SHP77 (cell line): ENCODE data around the gene PCDHGA12.
"Not testable (repeated sequence)": the region's sequence is repeated elsewhere in the genome, so short reads cannot be mapped to it uniquely, and the experiment has no call there.

ENCODE experiments used
- DNase-seq, 2 experiments: peaks; one replicate each; lab custom pipeline; 2025; lab: John Stamatoyannopoulos, UW

Gene PCDHGA12

GRCh38 chr5:141430332-141431113, at the start of gene PCDHGA12:
Gene PCDHGA12, plus strand, starts transcription at chr5:141430507. Its CDS starts 253 bp downstream, at chr5:141430760.
- no peak for DNase-seq

GRCh38 chr5:141382469-141383294, 47.6 kb upstream of the PCDHGA12 start, which contains the start of gene PCDHGA7:
Gene PCDHGA7, plus strand, starts transcription at chr5:141382742. Its CDS starts 158 bp downstream, at chr5:141382900.
- no peak for DNase-seq

GRCh38 chr5:141383345-141383744, 47.0 kb upstream of the PCDHGA12 start:
- no peak for DNase-seq

DNA sequence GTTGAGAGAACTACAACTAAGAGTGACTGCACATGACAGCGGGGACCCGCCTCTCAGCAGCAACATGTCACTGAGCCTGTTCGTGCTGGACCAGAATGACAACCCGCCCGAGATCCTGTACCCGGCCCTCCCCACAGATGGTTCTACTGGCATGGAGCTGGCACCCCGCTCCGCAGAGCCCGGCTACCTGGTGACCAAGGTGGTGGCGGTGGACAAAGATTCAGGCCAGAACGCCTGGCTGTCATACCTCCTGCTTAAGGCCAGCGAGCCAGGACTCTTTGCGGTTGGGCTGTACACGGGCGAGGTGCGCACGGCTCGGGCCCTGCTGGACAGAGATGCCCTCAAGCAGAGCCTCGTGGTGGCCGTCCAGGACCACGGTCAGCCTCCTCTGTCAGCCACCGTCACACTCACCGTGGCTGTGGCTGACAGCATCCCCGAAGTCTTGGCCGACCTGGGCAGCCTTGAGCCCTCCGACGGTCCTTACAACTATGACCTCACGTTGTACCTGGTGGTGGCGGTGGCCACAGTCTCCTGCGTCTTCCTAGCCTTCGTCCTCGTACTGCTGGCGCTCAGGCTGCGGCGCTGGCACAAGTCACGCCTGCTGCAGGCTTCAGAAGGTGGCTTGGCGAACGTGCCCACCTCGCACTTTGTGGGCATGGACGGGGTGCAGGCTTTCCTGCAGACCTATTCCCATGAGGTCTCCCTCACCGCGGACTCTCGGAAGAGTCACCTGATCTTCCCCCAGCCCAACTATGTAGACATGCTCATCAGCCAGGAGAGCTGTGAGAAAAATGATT, 45.6 kb upstream of the PCDHGA12 start:
- no peak for DNase-seq

DNA sequence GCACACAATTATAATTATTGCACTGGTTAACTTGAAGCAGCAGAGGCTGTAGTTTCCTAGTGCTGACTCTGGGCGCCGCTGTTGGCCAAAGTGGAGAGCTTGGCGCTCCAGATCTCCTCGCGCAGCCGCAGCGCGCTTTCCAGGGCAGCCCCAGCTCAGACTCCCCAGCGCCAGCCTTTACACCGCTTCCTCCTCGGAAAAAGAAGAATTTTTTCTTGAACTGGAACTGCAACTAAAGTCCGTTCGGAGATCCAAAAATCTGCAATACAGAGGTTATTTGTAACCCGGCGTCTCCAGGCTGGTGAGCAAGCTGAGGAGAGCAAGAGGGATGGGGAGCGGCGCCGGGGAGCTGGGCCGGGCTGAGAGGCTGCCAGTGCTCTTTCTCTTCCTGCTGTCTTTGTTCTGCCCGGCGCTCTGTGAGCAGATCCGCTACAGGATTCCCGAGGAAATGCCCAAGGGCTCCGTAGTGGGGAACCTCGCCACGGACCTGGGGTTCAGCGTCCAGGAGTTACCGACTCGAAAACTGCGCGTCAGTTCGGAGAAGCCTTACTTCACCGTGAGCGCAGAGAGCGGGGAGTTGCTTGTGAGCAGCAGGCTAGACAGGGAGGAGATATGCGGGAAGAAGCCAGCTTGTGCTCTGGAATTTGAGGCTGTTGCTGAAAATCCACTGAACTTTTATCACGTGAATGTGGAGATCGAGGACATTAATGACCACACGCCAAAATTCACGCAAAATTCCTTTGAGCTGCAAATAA, 42.6 kb upstream of the PCDHGA12 start, which contains the start of gene PCDHGB4:
Gene PCDHGB4, plus strand, starts transcription at position 142 of the 755 bp plus-strand sequence. Its CDS starts 187 bp downstream, at position 329.
- DNase-seq: not testable (repeated sequence)

DNA sequence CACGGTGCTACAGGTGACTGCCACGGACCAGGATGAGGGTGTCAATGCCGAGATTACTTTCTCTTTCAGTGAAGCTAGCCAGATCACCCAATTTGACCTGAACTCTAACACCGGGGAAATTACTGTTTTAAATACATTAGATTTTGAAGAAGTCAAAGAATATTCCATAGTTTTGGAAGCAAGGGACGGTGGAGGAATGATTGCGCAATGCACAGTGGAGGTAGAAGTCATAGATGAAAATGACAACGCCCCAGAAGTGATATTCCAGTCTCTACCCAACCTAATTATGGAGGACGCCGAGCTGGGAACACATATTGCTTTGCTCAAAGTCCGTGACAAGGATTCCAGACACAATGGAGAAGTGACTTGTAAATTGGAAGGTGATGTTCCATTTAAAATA, 41.6 kb upstream of the PCDHGA12 start:
- DNase-seq: no peak

- no peak for DNase-seq
These were observed 40.9 kb upstream of the PCDHGA12 start for GRCh38 chr5:141389153-141390042.

DNA sequence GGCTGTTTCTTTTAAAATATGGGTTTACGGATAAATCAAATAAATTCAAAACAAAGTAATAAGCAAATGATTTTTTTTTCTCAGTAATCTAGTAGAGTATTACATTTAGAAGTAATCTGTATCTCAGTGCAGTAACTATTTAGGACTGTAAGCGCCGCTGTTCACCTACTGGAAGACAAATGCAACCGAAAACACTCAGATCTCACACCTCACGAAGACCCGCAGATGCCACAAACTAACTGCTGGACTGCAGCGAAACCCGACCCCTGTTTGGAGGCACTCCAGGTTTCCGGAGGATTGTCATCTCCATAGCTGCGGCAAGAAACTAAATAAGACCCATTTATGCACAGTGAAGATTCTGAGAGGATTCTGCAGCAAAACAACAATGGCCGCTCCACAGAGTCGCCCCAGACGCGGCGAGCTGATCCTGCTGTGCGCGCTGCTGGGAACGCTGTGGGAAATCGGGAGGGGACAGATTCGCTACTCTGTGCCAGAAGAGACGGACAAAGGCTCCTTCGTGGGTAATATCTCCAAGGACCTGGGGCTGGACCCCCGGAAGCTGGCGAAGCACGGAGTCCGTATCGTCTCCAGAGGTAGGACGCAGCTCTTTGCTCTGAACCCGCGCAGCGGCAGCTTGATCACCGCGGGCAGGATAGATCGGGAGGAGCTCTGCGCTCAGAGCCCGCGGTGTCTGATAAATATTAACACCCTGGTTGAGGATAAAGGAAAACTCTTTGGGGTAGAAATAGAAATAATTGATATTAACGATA, 37.7 kb upstream of the PCDHGA12 start, which contains the start of gene PCDHGA8:
Gene PCDHGA8, plus strand, starts transcription at position 205 of the 770 bp plus-strand sequence. Its CDS starts 181 bp downstream, at position 386.
- no peak for DNase-seq

GRCh38 chr5:141393267-141393666, 37.0 kb upstream of the PCDHGA12 start:
- DNase-seq: no peak

DNA sequence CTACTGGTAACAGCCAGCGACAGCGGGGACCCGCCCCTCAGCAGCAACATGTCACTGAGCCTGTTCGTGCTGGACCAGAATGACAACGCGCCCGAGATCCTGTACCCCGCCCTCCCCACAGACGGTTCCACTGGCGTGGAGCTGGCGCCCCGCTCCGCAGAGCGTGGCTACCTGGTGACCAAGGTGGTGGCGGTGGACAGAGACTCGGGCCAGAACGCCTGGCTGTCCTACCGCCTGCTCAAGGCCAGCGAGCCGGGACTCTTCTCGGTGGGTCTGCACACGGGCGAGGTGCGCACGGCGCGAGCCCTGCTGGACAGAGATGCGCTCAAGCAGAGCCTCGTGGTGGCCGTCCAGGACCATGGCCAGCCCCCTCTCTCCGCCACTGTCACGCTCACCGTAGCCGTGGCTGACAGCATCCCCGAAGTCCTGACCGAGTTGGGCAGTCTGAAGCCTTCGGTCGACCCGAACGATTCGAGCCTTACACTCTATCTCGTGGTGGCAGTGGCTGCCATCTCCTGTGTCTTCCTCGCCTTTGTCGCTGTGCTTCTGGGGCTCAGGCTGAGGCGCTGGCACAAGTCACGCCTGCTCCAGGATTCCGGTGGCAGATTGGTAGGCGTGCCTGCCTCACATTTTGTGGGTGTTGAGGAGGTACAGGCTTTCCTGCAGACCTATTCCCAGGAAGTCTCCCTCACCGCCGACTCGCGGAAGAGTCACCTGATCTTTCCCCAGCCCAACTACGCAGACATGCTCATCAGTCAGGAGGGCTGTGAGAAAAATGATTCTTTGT, 35.7 kb upstream of the PCDHGA12 start:
- DNase-seq: not testable (repeated sequence)

- DNase-seq: not testable (repeated sequence)
These were observed 32.4 kb upstream of the PCDHGA12 start, which contains the start of gene PCDHGB5 for GRCh38 chr5:141397756-141398551. Gene PCDHGB5, plus strand, starts transcription at chr5:141397947. Its CDS starts 181 bp downstream, at chr5:141398128.

DNA sequence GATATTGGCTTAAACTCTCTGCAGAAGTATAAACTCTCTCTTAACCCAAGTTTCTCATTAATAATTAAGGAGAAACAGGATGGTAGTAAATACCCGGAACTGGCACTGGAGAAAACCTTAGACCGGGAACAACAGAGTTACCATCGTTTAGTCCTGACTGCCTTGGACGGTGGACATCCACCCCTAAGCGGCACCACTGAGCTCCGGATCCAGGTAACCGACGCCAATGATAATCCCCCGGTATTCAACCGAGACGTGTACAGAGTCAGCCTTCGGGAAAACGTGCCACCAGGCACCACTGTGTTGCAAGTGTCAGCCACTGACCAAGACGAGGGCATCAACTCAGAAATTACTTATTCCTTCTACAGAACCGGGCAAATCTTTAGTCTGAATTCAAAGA, 31.7 kb upstream of the PCDHGA12 start:
- no peak for DNase-seq

- DNase-seq: no peak
These were observed 30.6 kb upstream of the PCDHGA12 start for GRCh38 chr5:141399555-141400258.

DNA sequence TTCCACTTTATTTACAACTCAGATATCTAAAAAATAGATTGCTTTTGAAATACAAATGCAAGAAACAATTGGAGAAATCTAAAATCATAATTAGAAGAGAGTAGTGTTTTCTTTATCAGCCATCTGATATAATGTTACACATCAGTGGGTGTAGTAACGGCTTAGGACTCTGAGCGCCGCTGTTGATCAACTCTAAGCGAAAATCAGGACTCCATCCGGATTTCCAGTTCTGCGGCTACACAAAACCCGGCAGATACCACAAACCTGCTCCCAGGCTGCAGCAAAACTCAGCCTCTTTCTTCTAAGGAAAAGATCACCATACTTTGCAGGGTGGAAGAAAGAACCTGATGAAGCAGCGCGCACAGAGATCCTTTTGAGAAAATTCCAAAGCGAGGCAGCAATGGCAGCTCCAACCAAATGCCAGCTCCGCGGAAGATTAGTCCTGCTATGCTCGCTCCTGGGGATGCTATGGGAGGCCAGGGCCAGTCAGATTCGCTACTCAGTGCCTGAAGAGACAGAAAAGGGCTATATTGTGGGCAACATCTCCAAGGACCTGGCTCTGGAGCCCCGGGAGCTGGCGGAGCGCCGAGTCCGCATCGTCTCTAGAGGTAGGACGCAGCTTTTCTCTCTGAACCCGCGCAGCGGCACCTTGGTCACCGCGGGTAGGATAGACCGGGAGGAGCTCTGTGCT, 27.6 kb upstream of the PCDHGA12 start, which contains the start of gene PCDHGA9:
Gene PCDHGA9, plus strand, starts transcription at position 226 of the 691 bp plus-strand sequence. Its CDS starts 175 bp downstream, at position 401.
- DNase-seq: peak; percentile 6 to 10

DNA sequence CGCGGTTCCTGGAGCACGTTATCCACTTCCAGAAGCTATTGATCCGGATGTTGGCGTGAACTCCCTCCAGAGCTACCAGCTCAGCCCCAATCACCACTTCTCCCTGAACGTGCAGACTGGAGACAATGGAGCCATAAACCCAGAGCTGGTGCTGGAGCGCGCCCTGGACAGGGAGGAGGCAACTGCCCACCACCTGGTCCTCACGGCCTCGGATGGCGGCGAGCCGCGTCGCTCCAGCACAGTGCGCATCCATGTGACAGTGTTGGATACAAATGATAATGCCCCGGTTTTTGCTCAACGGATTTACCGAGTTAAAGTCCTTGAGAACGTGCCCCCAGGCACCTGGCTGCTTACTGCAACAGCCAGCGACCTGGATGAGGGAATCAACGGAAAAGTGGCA, 26.9 kb upstream of the PCDHGA12 start:
- DNase-seq: no peak
